HUES64 (cell line): ENCODE data around the gene ADORA2B.
"Not testable (repeated sequence)": the region's sequence is repeated elsewhere in the genome, so short reads cannot be mapped to it uniquely, and the experiment has no call there.

ENCODE experiments used
- H3K27ac ChIP-seq: 2 replicates; pipeline ENCODE4 v1.7.0; 2013; ENCODE audit warnings: low read depth, low read length, inconsistent platforms
- H3K27me3 ChIP-seq: 2 replicates; pipeline ENCODE4 v1.6.1; 2013; ENCODE audit warnings: mild to moderate bottlenecking, low read length; ENCODE audit not compliant: insufficient read depth
- H3K36me3 ChIP-seq: 2 replicates; pipeline ENCODE4 v1.6.1; 2013; ENCODE audit warnings: mild to moderate bottlenecking, low read length; ENCODE audit not compliant: insufficient read depth
- H3K4me1 ChIP-seq: 2 replicates; pipeline ENCODE4 v1.6.1; 2013; ENCODE audit warnings: mild to moderate bottlenecking, low read length, moderate library complexity; ENCODE audit not compliant: insufficient read depth
- H3K4me3 ChIP-seq: 2 replicates; pipeline ENCODE4 v1.5.1; 2013; ENCODE audit warnings: mild to moderate bottlenecking, low read length, moderate library complexity
- H3K9ac ChIP-seq: 2 replicates; pipeline ENCODE4 v1.6.1; 2013; ENCODE audit warnings: mild to moderate bottlenecking, low read depth, low read length
- H3K9me3 ChIP-seq: 2 replicates; pipeline ENCODE4 v1.6.1; 2013; ENCODE audit warnings: low read depth, low read length; ENCODE audit not compliant: insufficient read depth
- WGBS: fragments of 150-250, 120-280 bp; methylation state at CpG from one replicate; pipeline ENCODE4 v1.1.7; 2013; ENCODE audit warnings: missing lambda C conversion rate; 5-methylcytosine and 5-hydroxymethylcytosine counted together

The ADORA2B gene

GRCh38 chr17:15971098-15971678 lies 26.3 kb downstream of the ADORA2B start:
- 86% methylated on average over 5 of the region's 5 CpGs for WGBS

GRCh38 chr17:15971882-15972281 lies 27.0 kb downstream of the ADORA2B start:
- Histone ChIP-seq H3K4me3 (no peak overlapping the region), H3K36me3 (peaks cover 22% of the 10 kb centered on the region), H3K27ac (no peak overlapping the region), H3K9ac (no peak overlapping the region), H3K27me3 (no peaks in the 10 kb centered on the region), H3K9me3 (no peaks in the 10 kb centered on the region), H3K4me1 (peaks cover 30% of the 10 kb centered on the region)
- WGBS: 97% methylated on average over 5 of the region's 5 CpGs

More at GRCh38 chr17:15971098-15971678, 26.3 kb downstream of the ADORA2B start:
- H3K4me1 ChIP-seq: peaks cover 34% of the 10 kb centered on the region
- H3K9ac ChIP-seq: no peak overlapping the region
- no peak overlapping the region for H3K4me3 ChIP-seq
- H3K27ac ChIP-seq: peak overlapping the region; percentile 52; the same call in 1 of the 2 replicates
- H3K9me3 ChIP-seq: no peaks in the 10 kb centered on the region
- peaks cover 15% of the 10 kb centered on the region for H3K36me3 ChIP-seq
- H3K27me3 ChIP-seq: no peaks in the 10 kb centered on the region

GRCh38 chr17:15972497-15972951 lies 27.6 kb downstream of the ADORA2B start:
- no peak overlapping the region for H3K27ac ChIP-seq
- no peaks in the 10 kb centered on the region for H3K27me3 ChIP-seq
- H3K9ac ChIP-seq: no peak overlapping the region
- no peak overlapping the region for H3K4me3 ChIP-seq
- peaks cover 24% of the 10 kb centered on the region for H3K4me1 ChIP-seq
- H3K36me3 ChIP-seq: peaks cover 25% of the 10 kb centered on the region
- 95% methylated on average over 3 of the region's 4 CpGs for WGBS
- no peaks in the 10 kb centered on the region for H3K9me3 ChIP-seq

- H3K4me3 ChIP-seq: no peak overlapping the region
- H3K9ac ChIP-seq: no peak overlapping the region
- H3K27me3 ChIP-seq: no peaks in the 10 kb centered on the region
- H3K9me3 ChIP-seq: no peaks in the 10 kb centered on the region
- no peak overlapping the region for H3K27ac ChIP-seq
- peaks cover 30% of the 10 kb centered on the region for H3K36me3 ChIP-seq
- peaks cover 19% of the 10 kb centered on the region for H3K4me1 ChIP-seq
Observed at GRCh38 chr17:15973016-15973415, 28.1 kb downstream of the ADORA2B start.

GRCh38 chr17:15973834-15974233 lies 28.9 kb downstream of the ADORA2B start:
- peaks cover 35% of the 10 kb centered on the region for H3K36me3 ChIP-seq
- no peak overlapping the region for H3K4me3 ChIP-seq
- no peaks in the 10 kb centered on the region for H3K27me3 ChIP-seq
- H3K27ac ChIP-seq: no peak overlapping the region
- no peak overlapping the region for H3K9ac ChIP-seq
- no peaks in the 10 kb centered on the region for H3K9me3 ChIP-seq
- H3K4me1 ChIP-seq: peaks cover 16% of the 10 kb centered on the region
- 91% methylated on average over 6 of the region's 6 CpGs for WGBS

- no peaks in the 10 kb centered on the region for H3K27me3 ChIP-seq
- H3K9me3 ChIP-seq: peaks cover 6% of the 10 kb centered on the region
- 98% methylated on average over 2 of the region's 2 CpGs for WGBS
- H3K9ac ChIP-seq: no peak overlapping the region
- no peak overlapping the region for H3K4me3 ChIP-seq
- H3K36me3 ChIP-seq: peaks cover 63% of the 10 kb centered on the region
- peaks cover 13% of the 10 kb centered on the region for H3K4me1 ChIP-seq
- no peak overlapping the region for H3K27ac ChIP-seq
Observed at GRCh38 chr17:15977894-15978293, 33.0 kb downstream of the ADORA2B start.

- H3K4me3 ChIP-seq: no peak overlapping the region
- no peaks in the 10 kb centered on the region for H3K27me3 ChIP-seq
- peaks cover 6% of the 10 kb centered on the region for H3K9me3 ChIP-seq
- H3K36me3 ChIP-seq: peaks cover 64% of the 10 kb centered on the region
- 93% methylated on average over 1 of the region's 1 CpG for WGBS
- H3K9ac ChIP-seq: no peak overlapping the region
- H3K27ac ChIP-seq: no peak overlapping the region
- H3K4me1 ChIP-seq: peaks cover 13% of the 10 kb centered on the region
Observed at GRCh38 chr17:15978606-15979005, 33.7 kb downstream of the ADORA2B start.

- H3K27me3 ChIP-seq, H3K9me3 ChIP-seq, H3K27ac ChIP-seq, H3K4me3 ChIP-seq, H3K9ac ChIP-seq: not testable (repeated sequence)
- Histone ChIP-seq H3K36me3 (peaks cover 68% of the 10 kb centered on the region), H3K4me1 (peaks cover 13% of the 10 kb centered on the region)
- WGBS: no CpG with 5 or more reads among the region's 4 CpGs
Observed at GRCh38 chr17:15979013-15979412, 34.1 kb downstream of the ADORA2B start.

- Histone ChIP-seq H3K9ac (no peak overlapping the region), H3K27ac (no peak overlapping the region; the same call in 1 of the 2 replicates), H3K4me3 (no peak overlapping the region), H3K4me1 (peaks cover 13% of the 10 kb centered on the region), H3K27me3 (no peaks in the 10 kb centered on the region), H3K36me3 (peaks cover 70% of the 10 kb centered on the region), H3K9me3 (peaks cover 6% of the 10 kb centered on the region)
- 40% methylated on average over 1 of the region's 2 CpGs for WGBS
Observed at GRCh38 chr17:15981208-15981607, 36.3 kb downstream of the ADORA2B start.

- H3K36me3 ChIP-seq: peaks cover 70% of the 10 kb centered on the region
- peak overlapping the region; percentile 82 for H3K27ac ChIP-seq
- no peaks in the 10 kb centered on the region for H3K27me3 ChIP-seq
- H3K9me3 ChIP-seq: peaks cover 6% of the 10 kb centered on the region
- no peak overlapping the region for H3K9ac ChIP-seq
- H3K4me1 ChIP-seq: peaks cover 13% of the 10 kb centered on the region
- WGBS: 85% methylated on average over 5 of the region's 5 CpGs
- H3K4me3 ChIP-seq: no peak overlapping the region
Observed at GRCh38 chr17:15981646-15982580, 37.0 kb downstream of the ADORA2B start.

GRCh38 chr17:15996322-15996721 lies 51.4 kb downstream of the ADORA2B start:
- Histone ChIP-seq H3K9me3 (0 out of 2 replicates have a peak, but pooled peaks cover under 1% of the 10 kb centered on the region), H3K27me3 (no peaks in the 10 kb centered on the region), H3K4me3 (no peak overlapping the region), H3K9ac (no peak overlapping the region), H3K4me1 (peaks cover 4% of the 10 kb centered on the region; the same call in 1 of the 2 replicates), H3K27ac (no peak overlapping the region), H3K36me3 (peaks cover 26% of the 10 kb centered on the region)
- 92% methylated on average over 6 of the region's 6 CpGs for WGBS
